GM18873 (cell line): ENCODE measurements around the gene SH3BP2.

Experiments used
- ATAC-seq: cut with Tn5 transposase; IDR thresholded peaks from one replicate; pipeline ENCODE4 v1.9.1; 2021; ENCODE audit warnings: mild to moderate bottlenecking, moderate library complexity, moderate number of reproducible peaks; ENCODE audit not compliant: unreplicated experiment, low FRiP score

Gene SH3BP2

GRCh38 chr4:2829933-2830451, 37.1 kb downstream of the SH3BP2 start:
- no peak for ATAC-seq

DNA sequence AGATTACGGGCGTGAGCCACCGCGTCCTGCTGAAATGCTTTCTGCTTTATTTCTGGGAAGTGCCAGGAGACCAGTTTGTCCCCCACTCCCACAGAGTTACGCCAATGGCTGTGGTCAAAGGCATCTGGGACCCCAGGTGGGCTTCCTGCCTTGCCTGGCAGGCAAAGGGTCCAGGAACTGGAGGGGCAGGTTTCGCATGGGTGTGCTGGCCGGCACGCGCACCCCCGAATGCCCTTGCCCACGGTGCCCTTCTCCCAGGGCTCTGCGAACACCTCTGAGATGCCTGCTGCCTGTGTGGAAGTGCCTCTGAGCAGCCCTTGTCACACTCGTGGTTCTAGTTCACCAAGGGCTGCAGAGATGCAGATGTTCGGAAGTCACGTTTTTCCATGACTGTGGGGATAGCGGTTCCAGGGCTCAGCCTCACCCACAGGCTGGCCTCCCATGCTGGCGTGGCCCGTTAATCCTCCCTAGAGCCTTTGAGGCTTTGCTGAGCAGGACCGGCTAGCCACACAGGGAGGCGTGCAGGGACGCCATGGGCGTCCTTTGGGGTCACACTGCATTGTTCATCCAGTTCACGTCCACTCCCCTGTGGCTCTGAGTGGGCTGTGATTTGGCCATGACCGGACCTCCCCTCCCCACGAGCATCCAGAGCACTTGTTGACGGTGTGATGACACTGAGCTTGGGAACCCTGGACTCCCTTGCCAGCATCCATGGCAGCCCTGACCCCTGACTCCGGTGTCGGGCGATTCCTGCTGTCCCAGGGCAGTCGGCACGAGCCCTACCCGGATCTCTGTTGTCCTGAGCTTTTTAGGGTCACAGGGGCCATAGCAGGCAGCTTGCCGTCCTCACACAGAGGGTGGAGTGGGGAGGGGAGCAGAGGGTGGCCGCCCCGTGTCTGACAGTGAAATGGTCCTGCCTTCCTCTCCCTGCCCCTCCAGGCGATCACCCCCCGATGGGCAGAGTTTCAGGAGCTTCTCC, 38.0 kb downstream of the SH3BP2 start:
- ATAC-seq = no peak

- ATAC-seq = no peak
Measured at GRCh38 chr4:2831611-2832308, 38.9 kb downstream of the SH3BP2 start.

GRCh38 chr4:2832309-2832980, 39.6 kb downstream of the SH3BP2 start:
- ATAC-seq = peak; percentile 58

GRCh38 chr4:2832981-2833670, 40.2 kb downstream of the SH3BP2 start:
- ATAC-seq = no peak

GRCh38 chr4:2833671-2834000, 40.8 kb downstream of the SH3BP2 start:
- ATAC-seq = no peak

DNA sequence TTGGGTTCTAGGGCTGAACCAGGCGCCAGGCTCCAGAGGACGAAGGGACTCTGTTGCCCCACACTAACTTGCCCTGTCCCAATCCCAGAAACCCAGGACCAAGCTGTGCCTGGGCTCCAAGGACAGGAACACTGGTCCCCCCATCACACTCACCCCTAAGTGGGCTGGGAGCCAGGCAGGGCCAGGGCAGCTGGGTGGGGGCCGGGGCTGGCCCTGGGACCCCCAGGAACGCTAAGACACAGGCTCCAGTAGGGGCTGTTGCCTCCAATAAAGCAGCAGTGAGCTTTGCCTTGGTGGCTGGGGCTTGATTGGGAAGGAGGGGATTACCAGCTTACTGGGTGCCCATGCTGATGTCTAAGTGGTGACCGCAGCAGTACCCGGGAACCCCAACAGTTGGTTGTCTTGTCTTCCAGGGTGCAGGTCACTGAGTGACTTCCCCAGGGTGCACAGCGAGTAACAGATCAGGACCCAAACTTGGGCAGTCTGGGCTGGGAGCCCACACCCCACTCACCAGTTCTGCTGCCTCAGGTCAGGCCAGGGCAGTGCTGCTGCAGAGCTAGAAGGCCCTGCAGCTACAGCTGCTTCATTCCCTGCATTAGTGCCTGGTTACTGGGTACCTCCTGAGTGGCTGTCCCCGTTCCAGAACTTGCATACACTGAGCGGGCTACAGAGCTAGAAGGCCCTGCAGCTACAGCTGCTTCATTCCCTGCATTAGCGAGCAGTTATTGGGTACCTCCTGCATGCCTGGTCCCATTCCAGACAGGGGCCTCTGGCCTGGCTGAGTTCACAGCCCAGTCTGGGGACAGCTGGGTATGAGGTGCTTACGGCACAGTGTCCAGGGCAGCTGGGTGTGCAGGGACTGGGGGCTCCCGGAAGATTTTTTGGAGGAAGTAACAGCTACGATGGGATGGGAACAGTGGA, 41.4 kb downstream of the SH3BP2 start:
- ATAC-seq = no peak

DNA sequence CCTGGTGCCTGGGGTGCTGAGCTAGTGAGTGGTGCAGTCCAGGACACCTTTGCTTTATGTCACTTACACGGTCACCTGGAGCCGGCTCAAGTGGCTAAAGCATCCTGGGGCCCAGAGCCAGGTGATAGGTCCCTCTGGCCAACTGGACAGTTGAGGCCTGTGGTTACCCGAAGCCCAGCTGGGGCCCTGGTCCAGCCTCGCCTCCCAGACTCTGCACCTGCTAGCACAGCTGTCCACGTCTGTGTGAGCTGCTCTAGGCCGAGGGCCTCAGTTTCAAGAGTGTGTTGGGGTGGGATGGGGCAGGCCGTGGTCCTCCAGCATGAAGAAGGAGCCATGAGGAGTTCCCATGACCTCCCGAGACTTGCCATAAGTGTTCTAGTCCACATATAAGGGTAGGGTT, 43.1 kb downstream of the SH3BP2 start:
- no peak for ATAC-seq

DNA sequence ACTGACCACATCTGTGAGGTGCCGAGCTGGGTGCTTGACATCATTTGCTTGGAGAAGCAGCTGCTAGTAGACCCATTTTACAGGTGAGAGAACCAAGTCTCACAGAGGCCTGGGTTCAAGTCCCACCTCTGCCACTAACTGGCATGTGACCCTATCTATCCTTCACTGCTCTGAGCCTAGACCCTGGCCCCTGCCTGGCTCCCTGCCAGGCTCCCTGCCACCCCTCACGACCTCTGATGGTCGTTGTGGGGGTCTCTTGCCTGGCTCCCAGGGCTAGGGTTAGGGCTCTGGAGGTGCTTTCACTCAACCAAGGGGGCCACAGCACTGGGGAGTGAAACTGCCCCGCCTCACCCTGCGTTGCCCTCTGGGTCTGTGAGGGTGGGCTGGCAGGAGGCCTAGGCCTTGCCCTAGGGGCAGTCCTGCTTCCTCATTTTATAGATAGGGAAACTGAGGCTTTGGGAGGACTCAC, 43.5 kb downstream of the SH3BP2 start:
- ATAC-seq = no peak

DNA sequence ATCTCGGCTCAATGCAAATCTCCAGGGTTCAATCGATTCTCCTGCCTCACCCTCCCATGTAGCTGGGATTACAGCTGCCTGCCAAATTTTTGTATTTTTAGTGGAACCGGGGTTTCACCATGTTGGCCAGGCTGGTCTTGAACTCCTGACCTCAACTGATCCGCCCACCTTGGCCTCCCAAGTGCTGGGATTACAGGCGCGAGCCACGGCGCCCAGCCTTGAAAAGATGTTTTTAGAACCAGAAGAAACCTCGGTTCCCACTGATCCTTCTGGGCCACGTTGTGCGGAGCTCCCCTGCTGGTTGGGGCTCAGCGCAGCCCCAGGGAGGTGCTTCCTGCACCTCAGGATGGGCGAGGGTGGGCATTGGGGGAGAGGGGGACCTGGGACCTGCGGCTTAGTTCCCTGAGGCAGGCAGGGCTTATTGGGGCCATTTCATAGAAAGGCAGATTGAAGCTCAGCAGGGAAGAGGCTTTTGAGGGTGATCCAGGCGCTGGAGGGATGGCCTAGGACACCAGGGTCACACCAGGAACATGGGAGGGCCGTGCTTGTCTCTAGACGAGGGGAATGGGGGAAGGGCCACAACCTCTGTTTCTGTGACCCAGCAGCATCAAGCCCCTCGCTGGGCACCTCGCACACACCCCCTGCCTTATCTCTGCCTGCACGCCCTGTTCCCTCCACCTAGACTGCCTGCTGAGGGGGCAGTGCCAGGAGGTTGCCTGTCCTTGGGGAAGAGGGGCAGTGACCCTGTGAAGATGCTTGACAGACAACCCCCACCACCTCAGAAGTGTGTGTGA, 44.4 kb downstream of the SH3BP2 start:
- ATAC-seq = no peak

GRCh38 chr4:2837904-2838496, 45.1 kb downstream of the SH3BP2 start:
- ATAC-seq = no peak

GRCh38 chr4:2839060-2839459, 46.2 kb downstream of the SH3BP2 start:
- ATAC-seq = no peak

DNA sequence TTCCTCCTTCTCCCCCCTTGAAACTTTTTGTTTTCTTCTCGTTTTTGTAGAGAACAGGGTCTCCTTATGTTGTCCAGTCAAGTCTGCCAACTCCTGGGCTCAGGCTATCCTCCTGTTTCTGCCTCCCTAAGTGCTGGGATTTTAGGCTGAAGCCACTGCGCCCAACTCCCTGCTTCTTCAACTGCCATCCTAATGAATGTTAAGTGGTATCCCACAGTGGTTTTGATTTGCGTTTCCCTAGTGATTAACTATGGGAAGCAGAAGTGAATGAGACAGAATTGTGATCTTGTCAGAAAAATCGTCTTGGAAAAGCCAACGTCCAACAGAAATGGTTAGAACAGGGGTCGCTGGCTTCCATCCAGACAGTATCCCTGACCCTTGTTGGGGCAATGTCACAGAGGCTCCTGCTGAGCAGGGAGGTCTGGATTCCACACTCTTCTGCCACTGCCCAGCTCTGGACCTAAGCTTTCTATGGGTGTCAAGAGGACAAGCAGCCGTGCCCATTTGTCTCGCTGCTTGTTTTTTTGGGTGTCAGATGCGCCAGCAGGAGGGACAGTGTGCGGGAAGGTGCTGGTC, 49.9 kb downstream of the SH3BP2 start:
- ATAC-seq = no peak

DNA sequence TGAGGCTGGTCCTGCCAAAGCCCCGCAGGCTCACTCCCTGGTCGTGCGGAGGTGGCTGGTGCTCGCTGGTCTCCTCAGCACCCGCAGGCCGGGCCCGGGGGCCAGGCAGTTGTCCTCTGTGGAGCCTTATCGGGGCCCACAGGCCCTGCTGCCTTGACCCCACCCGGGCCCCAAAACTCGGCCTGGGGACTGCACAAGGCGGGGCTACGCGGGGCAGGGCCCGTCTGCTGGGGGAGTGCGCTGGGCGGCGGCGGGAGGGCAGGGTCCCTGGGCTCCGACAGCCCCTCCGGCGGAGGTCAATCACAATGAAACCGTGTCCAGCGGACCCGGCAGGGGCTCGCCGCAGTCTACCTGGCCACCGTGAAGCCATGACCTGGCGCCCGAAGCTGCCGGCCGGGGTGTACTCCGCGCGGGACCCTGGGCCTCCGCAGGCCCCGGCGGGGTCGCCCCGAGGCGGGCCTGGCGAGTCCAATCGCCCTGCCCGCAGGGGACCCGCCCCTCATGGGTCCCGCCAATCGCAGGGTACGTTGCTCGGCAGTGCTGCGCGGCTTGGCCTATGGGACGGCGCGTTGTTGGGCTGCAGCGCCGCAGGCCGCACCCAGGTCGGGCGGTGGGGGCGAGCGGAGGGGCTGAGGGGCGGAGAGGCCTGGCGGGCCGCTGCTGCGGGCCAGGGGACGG, 50.5 kb downstream of the SH3BP2 start, which contains the start of gene ADD1:
ADD1 (plus strand) TSS at position 582 of the 678 bp plus-strand sequence. CDS start 32,072 bp downstream, outside the sequence.
- peak; percentile 70 for ATAC-seq

- ATAC-seq = no peak
Measured at GRCh38 chr4:2843941-2844584, 51.2 kb downstream of the SH3BP2 start.

DNA sequence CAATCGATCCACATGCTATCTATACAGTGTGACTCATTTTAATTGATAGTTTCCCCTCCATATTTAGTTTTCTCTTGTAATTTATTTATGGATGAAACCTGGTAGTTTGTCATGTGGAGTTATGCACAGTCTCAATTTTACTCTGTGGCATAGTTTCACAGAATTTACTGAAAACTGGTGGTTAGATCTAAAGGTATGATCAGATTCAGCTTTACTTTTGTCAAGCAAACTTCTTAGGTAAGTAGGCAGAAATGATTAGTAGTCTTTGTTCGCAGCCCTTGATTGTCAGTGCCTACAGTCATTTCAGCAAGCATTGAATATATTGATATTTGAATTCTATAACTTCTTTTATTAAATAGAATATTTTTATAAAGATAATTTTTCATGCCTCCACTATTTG, 53.3 kb downstream of the SH3BP2 start:
- no peak for ATAC-seq
